Fibroblast of lung (primary cell): Measurements from ENCODE around the gene LYRM2. TPM values are rescaled to one million over a fixed set of nuclear protein-coding genes. Genes with fewer than 3 reads are reported as not detected.

Experiments
- DNase-seq, 2 donors: peaks; one replicate each; pipeline versions ENCODE4 v3.0.0 to v3.0.0-alpha.2; 2010; ENCODE audit warnings: low read depth in 2 of 2
- H2AFZ ChIP-seq: 2 replicates; pipeline ENCODE4 v1.5.1; 2012; ENCODE audit warnings: low read length, control low read depth, inconsistent platforms
- H3K27ac ChIP-seq: 2 replicates; pipeline ENCODE4 v1.5.1; 2011; ENCODE audit warnings: low read length, control low read depth; ENCODE audit not compliant: insufficient read depth
- H3K27me3 ChIP-seq: 2 replicates; pipeline ENCODE4 v1.5.1; 2011; ENCODE audit warnings: mild to moderate bottlenecking, low read length; ENCODE audit not compliant: control insufficient read depth, insufficient read depth
- H3K36me3 ChIP-seq: 2 replicates; pipeline ENCODE4 v1.5.1; 2011; ENCODE audit warnings: low read length; ENCODE audit not compliant: control insufficient read depth, insufficient read depth
- H3K4me1 ChIP-seq: 2 replicates; pipeline ENCODE4 v1.5.1; 2011; ENCODE audit warnings: low read length; ENCODE audit not compliant: control insufficient read depth, insufficient read depth; ENCODE audit errors: extremely low read depth
- H3K4me2 ChIP-seq: 2 replicates; pipeline ENCODE4 v1.5.1; 2011; ENCODE audit warnings: low read length, control low read depth; ENCODE audit not compliant: insufficient read depth; ENCODE audit errors: extremely low read depth
- H3K4me3 ChIP-seq, 4 experiments: fragments of 200-600 bp in 1 of 4; sonication (generic) in 1 of 4; replicated peaks in 1 of 4; 2 replicates each; pipeline ENCODE4 v1.5.1; 2011 to 2016; ENCODE audit warnings: low read length in 4 of 4, low read depth in 3 of 4, mild to moderate bottlenecking in 3 of 4, control low read depth in 2 of 4, inconsistent platforms in 1 of 4, mixed read lengths in 1 of 4; ENCODE audit not compliant: insufficient read depth in 1 of 4; ENCODE audit errors: control extremely low read depth in 1 of 4
- H3K79me2 ChIP-seq: 2 replicates; pipeline ENCODE4 v1.5.1; 2012; ENCODE audit warnings: mild to moderate bottlenecking, low read length, inconsistent platforms; ENCODE audit not compliant: control insufficient read depth, insufficient read depth
- H3K9ac ChIP-seq: 2 replicates; pipeline ENCODE4 v1.5.1; 2011; ENCODE audit warnings: mild to moderate bottlenecking, low read length, control low read depth; ENCODE audit not compliant: insufficient read depth
- H3K9me3 ChIP-seq: 2 replicates; pipeline ENCODE4 v1.5.1; 2012; ENCODE audit warnings: low read depth, low read length; ENCODE audit not compliant: control insufficient read depth, insufficient read depth
- H4K20me1 ChIP-seq: 2 replicates; pipeline ENCODE4 v1.5.1; 2011; ENCODE audit warnings: low read length; ENCODE audit not compliant: control insufficient read depth, insufficient read depth; ENCODE audit errors: extremely low read depth
- EZH2 ChIP-seq: IDR thresholded peaks from 2 replicates; pipeline ENCODE4 v1.5.1; 2012; ENCODE audit warnings: low read length, control low read depth, mild to moderate bottlenecking; ENCODE audit errors: missing control alignments
- polyA plus RNA-seq, 2 donors: library from polyadenylated mRNA; depleted of rRNA in 1 of 2; stranded (reverse) in 1 of 2; unstranded in 1 of 2; fragments of >200 nt; gene quantifications; 2 replicates each; pipeline ENCODE4 v1.2.1, GENCODE V29; 2011 to 2012; ENCODE audit warnings: missing spikeins in 1 of 2
- total RNA-seq: library from RNA; depleted of rRNA; stranded (reverse); fragments of >200 nt; gene quantifications from 2 replicates; pipeline ENCODE4 v1.2.1, GENCODE V29; 2014
- TF ChIP-seq, protein P1 (sequence below), 2 donors: IDR thresholded peaks in 1 of 2; conservative IDR thresholded peaks in 1 of 2; 1 replicate in 1 of 2; 2 replicates in 1 of 2; pipeline ENCODE4 v1.5.1; 2011 to 2012; ENCODE audit warnings: low read length in 2 of 2, control low read depth in 1 of 2, inconsistent platforms in 1 of 2, low read depth in 1 of 2, mild to moderate bottlenecking in 1 of 2

Gene LYRM2
- total and polyA plus RNA-seq, 2 donors (not counting 1 experiment from before 2014, with no cell fraction given), result 27.4 to 66.1 TPM

DNA sequence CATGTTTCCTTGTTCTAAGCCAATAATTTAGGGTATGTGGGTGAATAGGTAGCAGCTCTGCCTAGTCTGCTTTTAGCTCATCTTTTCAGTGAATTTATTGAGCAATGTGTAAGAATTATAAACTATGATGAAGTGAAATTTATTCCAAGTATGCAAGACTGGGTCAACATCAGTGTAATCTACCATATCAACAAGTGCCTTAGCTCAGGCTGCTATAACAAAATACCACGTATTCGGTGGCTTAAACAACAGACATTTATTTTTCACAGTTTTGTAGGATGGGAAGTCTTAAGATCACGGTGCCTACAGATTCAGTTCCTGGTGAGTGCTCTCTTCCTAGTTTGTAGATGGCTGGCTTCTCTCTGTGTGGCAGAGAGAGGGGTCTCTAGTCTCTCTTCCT is 54.0 kb downstream of the LYRM2 start:
- Histone ChIP-seq H3K9me3 (no peaks in the 10 kb centered on the region), H3K4me3 (no peak overlapping the region)
- TF ChIP-seq EZH2, result no peak
- TF ChIP-seq, protein P1, sequence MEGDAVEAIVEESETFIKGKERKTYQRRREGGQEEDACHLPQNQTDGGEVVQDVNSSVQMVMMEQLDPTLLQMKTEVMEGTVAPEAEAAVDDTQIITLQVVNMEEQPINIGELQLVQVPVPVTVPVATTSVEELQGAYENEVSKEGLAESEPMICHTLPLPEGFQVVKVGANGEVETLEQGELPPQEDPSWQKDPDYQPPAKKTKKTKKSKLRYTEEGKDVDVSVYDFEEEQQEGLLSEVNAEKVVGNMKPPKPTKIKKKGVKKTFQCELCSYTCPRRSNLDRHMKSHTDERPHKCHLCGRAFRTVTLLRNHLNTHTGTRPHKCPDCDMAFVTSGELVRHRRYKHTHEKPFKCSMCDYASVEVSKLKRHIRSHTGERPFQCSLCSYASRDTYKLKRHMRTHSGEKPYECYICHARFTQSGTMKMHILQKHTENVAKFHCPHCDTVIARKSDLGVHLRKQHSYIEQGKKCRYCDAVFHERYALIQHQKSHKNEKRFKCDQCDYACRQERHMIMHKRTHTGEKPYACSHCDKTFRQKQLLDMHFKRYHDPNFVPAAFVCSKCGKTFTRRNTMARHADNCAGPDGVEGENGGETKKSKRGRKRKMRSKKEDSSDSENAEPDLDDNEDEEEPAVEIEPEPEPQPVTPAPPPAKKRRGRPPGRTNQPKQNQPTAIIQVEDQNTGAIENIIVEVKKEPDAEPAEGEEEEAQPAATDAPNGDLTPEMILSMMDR (conservative IDR thresholded peaks at IDR 0.05 in 1 of 2, IDR thresholded peaks at IDR 0.05 in 1 of 2; ENCODE audit: low read depth in 1 of 2, low read length in 2 of 2), result no peak

DNA sequence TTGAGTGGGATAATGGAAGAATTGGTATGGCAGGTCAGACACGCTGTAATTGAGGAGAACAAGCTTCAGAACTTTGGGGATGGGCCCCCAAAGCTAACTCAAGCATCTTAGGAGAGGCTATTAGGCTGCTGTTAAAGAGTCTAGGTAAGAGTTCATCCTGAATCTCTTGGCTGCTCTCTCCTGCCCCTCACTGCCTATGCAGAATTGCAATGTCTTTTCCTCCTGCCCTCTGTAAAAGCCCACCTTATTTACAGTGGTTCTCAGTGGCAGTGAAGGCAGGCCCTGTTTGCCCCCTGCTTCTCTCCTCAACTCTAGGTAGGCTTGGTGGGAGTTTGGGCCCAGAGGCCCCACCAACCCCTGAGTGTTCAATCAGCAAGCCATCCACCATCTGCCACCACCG is 55.0 kb downstream of the LYRM2 start:
- Histone ChIP-seq H2AFZ (no peak overlapping the region), H3K4me3 (no peak overlapping the region), H3K79me2 (no peaks in the 10 kb centered on the region), H4K20me1 (no peaks in the 10 kb centered on the region), H3K36me3 (no peaks in the 10 kb centered on the region), H3K4me1 (no peaks in the 10 kb centered on the region), H3K9ac (no peak overlapping the region), H3K27me3 (no peaks in the 10 kb centered on the region), H3K9me3 (no peaks in the 10 kb centered on the region), H3K4me2 (no peak overlapping the region), H3K27ac (no peak overlapping the region)
- no peak for DNase-seq
- no peak for TF ChIP-seq EZH2
- TF ChIP-seq, protein P1 (conservative IDR thresholded peaks at IDR 0.05 in 1 of 2, IDR thresholded peaks at IDR 0.05 in 1 of 2; ENCODE audit: low read depth in 1 of 2, low read length in 2 of 2), result no peak

More for the DNA sequence above, 54.0 kb downstream of the LYRM2 start:
- DNase-seq, result no peak
- H3K9ac ChIP-seq, result no peak overlapping the region
- no peak overlapping the region for H3K4me2 ChIP-seq
- no peaks in the 10 kb centered on the region for H3K79me2 ChIP-seq
- no peak overlapping the region for H3K27ac ChIP-seq
- no peak overlapping the region for H2AFZ ChIP-seq
- H3K4me1 ChIP-seq, result no peaks in the 10 kb centered on the region
- H3K36me3 ChIP-seq, result no peaks in the 10 kb centered on the region
- H4K20me1 ChIP-seq, result no peaks in the 10 kb centered on the region
- no peaks in the 10 kb centered on the region for H3K27me3 ChIP-seq

DNA sequence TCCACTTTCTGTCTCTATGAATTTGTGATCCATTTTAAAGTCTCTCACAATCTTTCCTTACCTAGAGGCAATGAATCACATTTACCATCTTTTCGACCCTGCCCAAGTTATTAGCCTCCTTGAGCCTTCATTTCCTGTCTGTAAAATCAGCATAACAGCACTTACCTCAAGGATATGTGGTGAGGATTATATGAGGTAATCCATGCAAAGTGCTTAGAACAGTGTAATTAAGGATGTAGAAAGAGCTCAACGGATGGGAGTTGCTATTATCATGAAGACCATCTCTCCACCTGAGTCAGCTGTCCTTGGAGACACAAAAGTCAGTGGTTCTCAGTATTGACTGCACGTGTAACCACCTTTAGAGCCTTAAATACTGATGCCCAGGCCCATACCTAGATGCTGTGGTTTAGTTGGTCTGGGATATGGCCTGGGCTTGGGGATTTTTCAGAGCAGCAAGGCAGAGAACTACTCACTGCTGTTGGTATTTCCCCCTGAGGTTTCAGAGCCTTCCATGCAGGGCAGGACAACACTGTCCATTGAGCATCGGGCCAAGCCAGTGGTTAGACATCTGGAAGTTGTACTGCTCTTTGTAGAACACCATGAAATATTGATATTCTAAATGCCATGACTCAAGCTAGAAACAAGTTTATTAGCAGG is 55.8 kb downstream of the LYRM2 start:
- peak in 1 of 2 donors; percentile 9 for DNase-seq
- H3K36me3 ChIP-seq, result no peaks in the 10 kb centered on the region
- TF ChIP-seq EZH2, result no peak
- no peaks in the 10 kb centered on the region for H3K9me3 ChIP-seq
- no peaks in the 10 kb centered on the region for H3K27me3 ChIP-seq
- H3K4me1 ChIP-seq, result no peaks in the 10 kb centered on the region
- H3K4me3 ChIP-seq, result no peak overlapping the region
- H4K20me1 ChIP-seq, result no peaks in the 10 kb centered on the region
- H3K4me2 ChIP-seq, result no peak overlapping the region
- no peak overlapping the region for H3K27ac ChIP-seq
- H3K79me2 ChIP-seq, result no peaks in the 10 kb centered on the region
- H3K9ac ChIP-seq, result no peak overlapping the region
- H2AFZ ChIP-seq, result no peak overlapping the region
